Right lobe of liver (tissue), 4 donors: ENCODE data around the gene KRTAP3-1.

Experiments used
- POLR2A ChIP-seq: fragments of 450-650 bp; IDR thresholded peaks from one replicate; pipeline ENCODE4 v1.6.1; 2017; ENCODE audit warnings: antibody characterized with exemption, mild to moderate bottlenecking
- TF ChIP-seq, protein P1 (sequence below), 4 donors: fragments of 200-600 bp in 3 of 4; fragments of 450-650 bp in 1 of 4; IDR thresholded peaks; one replicate each; pipeline versions ENCODE4 v1.5.1 to v1.8.0; 2016 to 2022; ENCODE audit warnings: antibody characterized with exemption in 4 of 4, mild to moderate bottlenecking in 2 of 4
- donor health status: DM: no; HTN: no; CAD: no.
- donor health status: DM: no; HTN: no; CAD: no.
- donor health status: DM: no; HTN: yes; CAD: no.

GRCh38 chr17:40960144-40960543, 48.8 kb downstream of the KRTAP3-1 start:
- TF ChIP-seq, protein P1, sequence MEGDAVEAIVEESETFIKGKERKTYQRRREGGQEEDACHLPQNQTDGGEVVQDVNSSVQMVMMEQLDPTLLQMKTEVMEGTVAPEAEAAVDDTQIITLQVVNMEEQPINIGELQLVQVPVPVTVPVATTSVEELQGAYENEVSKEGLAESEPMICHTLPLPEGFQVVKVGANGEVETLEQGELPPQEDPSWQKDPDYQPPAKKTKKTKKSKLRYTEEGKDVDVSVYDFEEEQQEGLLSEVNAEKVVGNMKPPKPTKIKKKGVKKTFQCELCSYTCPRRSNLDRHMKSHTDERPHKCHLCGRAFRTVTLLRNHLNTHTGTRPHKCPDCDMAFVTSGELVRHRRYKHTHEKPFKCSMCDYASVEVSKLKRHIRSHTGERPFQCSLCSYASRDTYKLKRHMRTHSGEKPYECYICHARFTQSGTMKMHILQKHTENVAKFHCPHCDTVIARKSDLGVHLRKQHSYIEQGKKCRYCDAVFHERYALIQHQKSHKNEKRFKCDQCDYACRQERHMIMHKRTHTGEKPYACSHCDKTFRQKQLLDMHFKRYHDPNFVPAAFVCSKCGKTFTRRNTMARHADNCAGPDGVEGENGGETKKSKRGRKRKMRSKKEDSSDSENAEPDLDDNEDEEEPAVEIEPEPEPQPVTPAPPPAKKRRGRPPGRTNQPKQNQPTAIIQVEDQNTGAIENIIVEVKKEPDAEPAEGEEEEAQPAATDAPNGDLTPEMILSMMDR (IDR thresholded peaks at IDR 0.05), result no peak
- TF ChIP-seq POLR2A, result no peak
